Measurements from ENCODE around the gene STK32B. TPM values are rescaled to one million over a fixed set of nuclear protein-coding genes. Genes with fewer than 3 reads are reported as not detected.

The STK32B gene
- total and polyA plus RNA-seq, 4 donors = 0.02 to 0.28 (median 0.08) TPM; not detected in 1

- Histone ChIP-seq H3K4me3 (ENCODE audit: low read depth in 1 of 3, low read length in 3 of 3) (no peak overlapping the region), H3K9ac (ENCODE audit: low read depth in 1 of 2, low read length in 2 of 2) (no peak overlapping the region), H3K9me3 (ENCODE audit: control insufficient read depth in 4 of 4, low read length in 3 of 4) (no peaks in the 10 kb centered on the region), H3K36me3 (ENCODE audit: control insufficient read depth in 4 of 4, insufficient read depth in 3 of 4, low read depth in 1 of 4, low read length in 3 of 4) (no peaks in the 10 kb centered on the region), H3K27me3 (ENCODE audit: control insufficient read depth in 4 of 4, insufficient read depth in 4 of 4, low read length in 3 of 4) (no peaks in the 10 kb centered on the region), H3K4me1 (ENCODE audit: control insufficient read depth in 4 of 4, insufficient read depth in 4 of 4, low read length in 3 of 4) (no peaks in the 10 kb centered on the region), H3K27ac (ENCODE audit: low read depth in 1 of 2, low read length in 2 of 2) (no peak overlapping the region)
- WGBS = 83% methylated on average over 11 of the region's 11 CpGs
- TF ChIP-seq ZBTB33 (IDR thresholded peaks at IDR 0.05) (no peak), HNF4A (conservative IDR thresholded peaks at IDR 0.05) (no peak), JUND (IDR thresholded peaks at IDR 0.05) (no peak), EGR1 (IDR thresholded peaks at IDR 0.05; ENCODE audit: low read depth in 2 of 2) (no peak), FOXA2 (IDR thresholded peaks at IDR 0.05) (no peak), YY1 (IDR thresholded peaks at IDR 0.05) (no peak), GABPA (IDR thresholded peaks at IDR 0.05 in 1 of 2, conservative IDR thresholded peaks at IDR 0.05 in 1 of 2) (no peak), CTCF (IDR thresholded peaks at IDR 0.05; ENCODE audit: low read depth, low read length, missing input control) (no peak), RAD21 (IDR thresholded peaks at IDR 0.05) (no peak), HNF4G (IDR thresholded peaks at IDR 0.05) (no peak), TAF1 (conservative IDR thresholded peaks at IDR 0.05) (no peak), ATF3 (IDR thresholded peaks at IDR 0.05) (no peak), SP1 (IDR thresholded peaks at IDR 0.05) (no peak), NR2F2 (IDR thresholded peaks at IDR 0.05) (no peak)
- DNase-seq (ENCODE audit: low spot score) = no peak
Measured at GRCh38 chr4:5276475-5277075, 225.3 kb downstream of the STK32B start.

GRCh38 chr4:5277079-5277478, 225.8 kb downstream of the STK32B start:
- Histone ChIP-seq H3K9me3 (ENCODE audit: control insufficient read depth in 4 of 4, low read length in 3 of 4) (no peaks in the 10 kb centered on the region), H3K27ac (ENCODE audit: low read depth in 1 of 2, low read length in 2 of 2) (no peak overlapping the region), H3K4me1 (ENCODE audit: control insufficient read depth in 4 of 4, insufficient read depth in 4 of 4, low read length in 3 of 4) (no peaks in the 10 kb centered on the region), H3K9ac (ENCODE audit: low read depth in 1 of 2, low read length in 2 of 2) (no peak overlapping the region), H3K36me3 (ENCODE audit: control insufficient read depth in 4 of 4, insufficient read depth in 3 of 4, low read depth in 1 of 4, low read length in 3 of 4) (no peaks in the 10 kb centered on the region), H3K4me3 (ENCODE audit: low read depth in 1 of 3, low read length in 3 of 3) (no peak overlapping the region), H3K27me3 (ENCODE audit: control insufficient read depth in 4 of 4, insufficient read depth in 4 of 4, low read length in 3 of 4) (no peaks in the 10 kb centered on the region)
- TF ChIP-seq JUND (IDR thresholded peaks at IDR 0.05) (no peak), HNF4A (conservative IDR thresholded peaks at IDR 0.05) (no peak), MAX (IDR thresholded peaks at IDR 0.05) (no peak), SP1 (IDR thresholded peaks at IDR 0.05) (no peak), HNF4G (IDR thresholded peaks at IDR 0.05) (no peak), GABPA (IDR thresholded peaks at IDR 0.05 in 1 of 2, conservative IDR thresholded peaks at IDR 0.05 in 1 of 2) (no peak), FOXA2 (IDR thresholded peaks at IDR 0.05) (no peak), ZBTB33 (IDR thresholded peaks at IDR 0.05) (no peak), RAD21 (IDR thresholded peaks at IDR 0.05) (no peak), TAF1 (conservative IDR thresholded peaks at IDR 0.05) (no peak), ATF3 (IDR thresholded peaks at IDR 0.05) (no peak), EGR1 (IDR thresholded peaks at IDR 0.05; ENCODE audit: low read depth in 2 of 2) (no peak), FOXA1 (IDR thresholded peaks at IDR 0.05) (no peak), YY1 (IDR thresholded peaks at IDR 0.05) (no peak)
- no peak for DNase-seq (ENCODE audit: low spot score)
- WGBS = 80% methylated on average over 2 of the region's 2 CpGs

All from liver (tissue), 9 donors.